ENCODE results near the gene JARID2. TPM values are rescaled to one million over a fixed set of nuclear protein-coding genes. Genes with fewer than 3 reads are reported as not detected.

JARID2 gene
- total and polyA plus RNA-seq, 8 donors: 2.4 to 6.7 (median 3.7) TPM

- H3K27ac ChIP-seq: no peak overlapping the region
- FAIRE-seq (no peak), ATAC-seq (no peak), DNase-seq (no peak)
- H3K27me3 ChIP-seq: no peaks in the 10 kb centered on the region
- no peaks in the 10 kb centered on the region for H3K4me1 ChIP-seq
- H3K9me3 ChIP-seq: no peaks in the 10 kb centered on the region
- intact Hi-C loops (cut with DNase I): no loop called here
- no peaks in the 10 kb centered on the region for H3K36me3 ChIP-seq
- no peak overlapping the region for H3K4me3 ChIP-seq
- no peak for TF ChIP-seq CTCF (IDR thresholded peaks at IDR 0.05)
- WGBS, 2 donors: 82 to 88% methylated on average over 7 of the region's 7 CpGs
Measured at GRCh38 chr6:15232836-15233510, 12.9 kb upstream of the JARID2 start.

DNA sequence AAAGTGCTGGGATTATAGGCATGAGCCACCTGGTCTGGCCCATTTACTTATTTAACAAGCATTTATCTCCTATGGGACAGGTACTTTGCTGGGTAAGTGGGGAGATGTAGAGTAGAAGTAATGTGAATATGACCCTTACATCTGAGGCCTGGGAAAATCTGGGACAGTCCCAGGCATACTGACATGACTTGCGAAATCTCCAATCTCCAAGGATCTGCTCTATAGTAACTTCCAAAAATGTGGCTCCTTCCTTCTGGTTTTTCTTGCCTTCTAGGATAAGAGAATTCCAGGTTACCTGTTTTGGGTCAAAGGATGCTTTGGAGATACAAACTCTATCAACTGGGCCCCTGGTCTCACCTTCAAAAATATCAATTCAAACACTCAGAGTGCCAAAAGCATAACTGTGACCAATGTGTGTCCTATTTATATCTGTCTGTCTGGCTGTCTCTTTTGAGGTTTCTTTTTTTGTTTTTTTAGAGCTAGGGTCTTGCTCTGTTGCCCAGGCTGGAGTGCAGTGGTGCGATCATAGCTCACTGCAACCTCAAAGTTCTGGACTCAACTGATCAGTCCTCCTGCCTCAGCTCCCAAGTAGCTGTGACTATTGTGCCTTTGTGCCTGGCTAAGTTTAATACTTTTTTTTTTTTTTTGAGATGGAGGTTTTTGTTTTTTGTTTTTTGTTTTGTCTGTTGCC lies 11.7 kb upstream of the JARID2 start:
- DNase-seq (no peak), ATAC-seq (no peak), FAIRE-seq (no peak)
- TF ChIP-seq CTCF (IDR thresholded peaks at IDR 0.05): no peak
- H3K27me3 ChIP-seq: no peaks in the 10 kb centered on the region
- 99 to 100% methylated on average over 2 of the region's 2 CpGs for WGBS, 2 donors
- intact Hi-C loops (cut with DNase I): no loop called here
- no peak overlapping the region for H3K4me3 ChIP-seq
- H3K4me1 ChIP-seq: no peaks in the 10 kb centered on the region
- H3K27ac ChIP-seq: no peak overlapping the region
- no peaks in the 10 kb centered on the region for H3K36me3 ChIP-seq
- H3K9me3 ChIP-seq: no peaks in the 10 kb centered on the region

DNA sequence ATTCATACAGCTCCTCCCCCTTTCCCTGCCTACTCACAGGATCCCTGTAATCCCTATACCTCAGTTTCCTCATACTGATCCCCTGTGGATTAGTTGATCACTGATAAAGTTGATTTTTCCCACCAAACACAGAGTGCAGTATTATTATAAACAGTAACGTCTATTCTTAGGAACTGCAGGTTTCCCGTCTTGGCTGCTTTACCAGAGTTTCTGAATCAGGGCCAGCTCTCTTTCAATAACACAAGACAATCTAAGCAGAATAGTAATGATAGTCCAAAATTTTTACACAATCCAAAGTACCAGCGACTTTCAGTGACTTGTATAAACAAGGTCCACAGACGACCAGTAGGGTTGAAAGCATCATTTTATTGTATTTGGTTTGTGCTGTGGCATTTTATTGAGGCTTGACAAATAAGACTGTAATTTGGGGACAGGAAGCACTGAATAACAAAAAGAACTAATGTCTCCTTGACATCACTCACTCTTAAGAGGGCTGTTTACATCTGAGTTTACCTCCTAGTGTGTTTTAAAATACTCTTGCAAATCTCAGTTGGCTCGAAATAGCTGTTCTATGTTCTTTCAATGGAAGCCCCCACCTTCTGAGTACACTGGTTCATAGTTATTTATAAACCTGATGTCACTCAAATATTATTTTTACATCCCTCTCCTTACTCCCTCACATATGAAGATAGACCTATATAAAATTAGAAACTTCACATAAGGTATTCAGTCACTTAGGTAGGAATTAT lies 6.1 kb upstream of the JARID2 start:
- FAIRE-seq (no peak), ATAC-seq (no peak), DNase-seq (no peak)
- H3K4me3 ChIP-seq: no peak overlapping the region
- no peak for TF ChIP-seq CTCF (IDR thresholded peaks at IDR 0.05)
- no peaks in the 10 kb centered on the region for H3K36me3 ChIP-seq
- no peaks in the 10 kb centered on the region for H3K27me3 ChIP-seq
- 20 to 21% methylated on average over 5 of the region's 5 CpGs for WGBS, 2 donors
- H3K4me1 ChIP-seq: no peaks in the 10 kb centered on the region
- H3K9me3 ChIP-seq: no peaks in the 10 kb centered on the region
- intact Hi-C loops (cut with DNase I): no loop called here
- no peak overlapping the region for H3K27ac ChIP-seq

GRCh38 chr6:15242503-15242902 lies 3.4 kb upstream of the JARID2 start:
- TF ChIP-seq CTCF (IDR thresholded peaks at IDR 0.05): no peak
- intact Hi-C loops (cut with DNase I): no loop called here
- 78 to 82% methylated on average over 2 of the region's 2 CpGs for WGBS, 2 donors
- DNase-seq: no peak
- no peaks in the 10 kb centered on the region for H3K36me3 ChIP-seq
- H3K9me3 ChIP-seq: no peaks in the 10 kb centered on the region
- no peak for ATAC-seq
- no peak for FAIRE-seq
- no peak overlapping the region for H3K27ac ChIP-seq
- no peaks in the 10 kb centered on the region for H3K27me3 ChIP-seq
- H3K4me1 ChIP-seq: no peaks in the 10 kb centered on the region
- H3K4me3 ChIP-seq: no peak overlapping the region

All from pancreas (tissue), 10 donors.